Left lobe of liver (tissue), 2 donors: ENCODE measurements around the gene DOK1. TPM values are rescaled to one million over a fixed set of nuclear protein-coding genes. Genes with fewer than 3 reads are reported as not detected.

ENCODE experiments used
- ATAC-seq: fragments of 200-7000 bp; cut with Tn5 transposase; one replicate; pipeline ENCODE4 v1.9.1; 2020; ENCODE audit warnings: mild to moderate bottlenecking, moderate library complexity
- DNase-seq: peaks from one replicate; pipeline ENCODE4 v3.0.0-alpha.2; 2020; ENCODE audit warnings: low spot score
- total RNA-seq: library from RNA; stranded (reverse); gene quantifications from one replicate; pipeline ENCODE4 v1.2.1, GENCODE V29; 2021
- donor health status: DM: no; HTN: no; CAD: no; lungs with moderate emphysema.
- donor health status: DM: no; HTN: yes; CAD: no.

Gene DOK1
- total RNA-seq, 1 donor from 2014 or later: 2.8 TPM

GRCh38 chr2:74564222-74564621 lies 9.7 kb downstream of the DOK1 start:
- ATAC-seq: no peak
- DNase-seq: no peak

- DNase-seq (no peak), ATAC-seq (no peak)
Measured at GRCh38 chr2:74566076-74566753, 11.7 kb downstream of the DOK1 start.

- ATAC-seq: no peak
- DNase-seq: no peak
Measured at GRCh38 chr2:74566754-74567085, 12.2 kb downstream of the DOK1 start.

GRCh38 chr2:74567881-74568280 lies 13.4 kb downstream of the DOK1 start:
- ATAC-seq: no peak
- no peak for DNase-seq

GRCh38 chr2:74569686-74570085 lies 15.2 kb downstream of the DOK1 start:
- no peak for DNase-seq
- ATAC-seq: no peak

- no peak for DNase-seq
- ATAC-seq: no peak
Measured at GRCh38 chr2:74571058-74571457, 16.5 kb downstream of the DOK1 start.

- no peak for ATAC-seq
Measured at GRCh38 chr2:74572178-74572925, 17.8 kb downstream of the DOK1 start.

GRCh38 chr2:74573747-74574562 lies 19.4 kb downstream of the DOK1 start:
- ATAC-seq (peak; percentile 65), DNase-seq (no peak)

More at GRCh38 chr2:74572178-74572925, 17.8 kb downstream of the DOK1 start:
- DNase-seq: no peak

- ATAC-seq (no peak), DNase-seq (no peak)
Measured at GRCh38 chr2:74575320-74575719, 20.8 kb downstream of the DOK1 start.

- no peak for ATAC-seq
- DNase-seq: no peak
Measured at GRCh38 chr2:74576211-74576862, 21.8 kb downstream of the DOK1 start.

- DNase-seq: no peak
- ATAC-seq: peak; percentile 34
Measured at GRCh38 chr2:74576863-74577229, 22.3 kb downstream of the DOK1 start.

- ATAC-seq: peak; percentile 55
- no peak for DNase-seq
Measured at GRCh38 chr2:74577448-74577847, 22.9 kb downstream of the DOK1 start.

- no peak for DNase-seq
- no peak for ATAC-seq
Measured at GRCh38 chr2:74578408-74578807, 23.9 kb downstream of the DOK1 start.

- DNase-seq: no peak
- no peak for ATAC-seq
Measured at GRCh38 chr2:74581463-74581862, 26.9 kb downstream of the DOK1 start.

- ATAC-seq: no peak
Measured at GRCh38 chr2:74582184-74582583, 27.7 kb downstream of the DOK1 start.

GRCh38 chr2:74583504-74583903 lies 29.0 kb downstream of the DOK1 start:
- ATAC-seq: no peak
- DNase-seq: no peak

More at GRCh38 chr2:74582184-74582583, 27.7 kb downstream of the DOK1 start:
- no peak for DNase-seq

GRCh38 chr2:74584088-74584645 lies 29.6 kb downstream of the DOK1 start:
- DNase-seq (no peak), ATAC-seq (no peak)

GRCh38 chr2:74585406-74586185 lies 31.1 kb downstream of the DOK1 start:
- ATAC-seq: no peak
- no peak for DNase-seq

- peak; percentile 99 for ATAC-seq
- DNase-seq: peak; percentile 63
Measured at GRCh38 chr2:74587664-74588277, 33.3 kb downstream of the DOK1 start.

- DNase-seq (no peak), ATAC-seq (no peak)
Measured at GRCh38 chr2:74588664-74589063, 34.1 kb downstream of the DOK1 start.
